GM21529 (cell line): ENCODE data around the gene PHACTR3.

Experiments
- ATAC-seq: cut with Tn5 transposase; IDR thresholded peaks from one replicate; pipeline ENCODE4 v1.9.1; 2021; ENCODE audit not compliant: unreplicated experiment

Gene PHACTR3

DNA sequence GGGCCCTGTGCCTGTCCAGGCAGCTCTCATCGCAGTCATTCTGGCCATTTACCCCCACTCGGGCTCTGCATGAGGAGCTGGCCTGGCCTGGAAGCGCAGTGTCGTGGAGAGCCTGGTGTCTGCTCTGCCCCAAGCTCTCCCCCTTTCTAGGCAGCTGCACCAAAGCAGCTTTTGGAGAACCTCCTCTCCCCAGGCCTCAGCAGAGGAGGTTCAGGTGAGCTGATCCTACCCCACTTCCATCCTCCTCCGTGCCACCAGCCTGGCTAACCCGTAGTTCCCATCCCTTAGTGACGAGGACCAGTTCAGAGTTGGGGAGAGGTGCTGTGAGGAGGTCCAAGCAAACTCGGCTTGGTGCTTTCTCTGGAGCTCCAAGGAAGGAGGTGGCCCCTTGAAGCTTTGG lies 30.5 kb upstream of the PHACTR3 start:
- no peak for ATAC-seq

DNA sequence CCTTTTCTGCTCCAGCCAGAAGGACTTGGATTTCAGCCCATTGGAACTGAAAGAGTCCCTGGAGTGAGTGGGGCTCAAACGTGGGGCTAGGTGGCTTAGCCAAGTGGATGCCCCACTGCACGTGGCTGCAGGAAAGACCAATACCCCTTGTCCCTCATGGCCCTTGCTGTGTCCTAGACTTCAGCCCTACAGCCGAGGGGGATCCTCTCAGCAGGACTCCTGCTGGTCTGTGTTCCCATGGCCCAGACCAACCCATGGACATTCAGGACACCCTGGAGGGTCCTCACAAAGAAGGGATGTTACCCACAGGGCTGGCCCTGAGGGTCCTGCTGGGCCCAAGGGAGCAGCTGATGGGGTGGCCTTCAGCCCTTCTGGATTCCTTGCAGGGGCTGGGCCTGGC lies 30.0 kb upstream of the PHACTR3 start:
- no peak for ATAC-seq

DNA sequence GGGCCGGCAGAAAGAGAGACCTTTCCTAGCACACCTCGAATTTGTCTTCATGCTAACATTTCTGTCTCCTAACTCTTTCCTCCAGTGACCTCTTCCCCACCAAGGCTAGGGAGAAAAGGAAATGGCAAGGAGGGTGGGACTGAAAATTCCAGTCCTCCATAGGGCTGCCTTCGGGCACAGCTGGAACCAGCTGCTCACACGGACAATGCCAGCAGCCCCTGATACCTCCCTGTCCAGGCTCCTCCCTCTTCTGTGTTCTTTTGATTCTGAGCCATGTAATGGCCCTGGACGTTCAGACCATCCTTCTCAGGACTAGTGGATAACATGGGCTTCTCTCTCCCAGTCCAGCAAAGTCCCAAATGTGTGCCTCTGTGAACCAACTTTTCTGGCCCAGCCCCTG lies 29.1 kb upstream of the PHACTR3 start:
- ATAC-seq, result no peak

DNA sequence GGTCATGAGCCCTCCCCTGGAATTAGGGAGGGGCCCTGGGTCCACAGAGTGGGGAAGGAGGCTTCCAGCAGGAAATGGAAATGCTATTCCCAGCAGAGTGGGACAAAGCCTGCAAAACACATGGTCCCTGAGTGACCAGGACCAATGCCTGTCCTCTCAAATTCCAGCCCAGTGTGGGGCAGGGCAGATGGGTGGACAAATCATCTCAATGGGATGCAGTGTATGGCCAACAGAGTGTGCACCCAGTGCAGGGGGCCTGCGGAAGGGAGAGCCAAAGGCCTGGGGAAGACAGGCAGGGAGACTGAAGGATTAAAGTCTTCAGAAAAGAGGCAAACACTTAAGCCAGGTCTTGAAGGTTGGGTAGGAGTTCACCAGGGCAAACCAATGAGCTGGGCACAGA lies 28.7 kb upstream of the PHACTR3 start:
- ATAC-seq, result no peak

- no peak for ATAC-seq
Measured at GRCh38 chr20:59576216-59576953, 28.0 kb upstream of the PHACTR3 start.

DNA sequence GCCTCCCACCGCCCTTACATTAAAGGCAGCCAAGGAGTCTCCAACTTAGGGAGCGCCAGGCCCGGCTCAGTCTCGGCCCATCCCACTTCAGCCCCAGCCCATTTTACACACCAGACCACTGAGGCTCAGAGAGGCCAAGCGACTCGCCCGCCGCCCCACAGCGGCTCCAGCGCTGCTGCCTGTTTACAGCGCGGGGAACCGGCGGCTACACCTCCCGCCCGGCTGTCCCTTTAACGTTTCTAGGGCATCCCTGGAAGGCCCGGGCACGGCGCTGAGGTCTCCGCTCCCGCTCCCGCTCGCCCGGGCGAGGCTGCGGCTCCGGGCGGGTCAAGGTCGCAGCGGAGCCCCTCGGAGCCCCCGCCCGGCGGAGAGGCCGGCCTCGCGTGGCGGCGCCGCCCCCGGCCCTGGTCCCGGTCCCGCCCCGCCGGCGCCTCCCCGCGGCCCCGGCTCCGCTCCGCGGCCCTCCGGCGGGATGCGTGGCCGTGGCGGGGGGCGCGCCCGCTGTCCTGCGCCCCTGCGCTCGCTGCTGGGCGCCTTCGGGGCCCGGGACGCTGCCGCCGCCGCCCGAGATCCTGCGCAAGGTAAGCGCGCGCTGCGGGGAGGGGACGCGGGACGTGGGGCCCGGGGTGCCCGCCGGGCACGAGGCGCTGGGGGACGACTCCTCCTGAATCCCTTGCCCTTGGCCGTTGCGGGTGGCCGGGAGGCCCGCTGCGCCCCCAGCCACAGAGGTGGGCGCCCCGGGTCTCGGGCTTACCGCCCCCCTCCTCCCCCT lies 27.1 kb upstream of the PHACTR3 start:
- no peak for ATAC-seq

DNA sequence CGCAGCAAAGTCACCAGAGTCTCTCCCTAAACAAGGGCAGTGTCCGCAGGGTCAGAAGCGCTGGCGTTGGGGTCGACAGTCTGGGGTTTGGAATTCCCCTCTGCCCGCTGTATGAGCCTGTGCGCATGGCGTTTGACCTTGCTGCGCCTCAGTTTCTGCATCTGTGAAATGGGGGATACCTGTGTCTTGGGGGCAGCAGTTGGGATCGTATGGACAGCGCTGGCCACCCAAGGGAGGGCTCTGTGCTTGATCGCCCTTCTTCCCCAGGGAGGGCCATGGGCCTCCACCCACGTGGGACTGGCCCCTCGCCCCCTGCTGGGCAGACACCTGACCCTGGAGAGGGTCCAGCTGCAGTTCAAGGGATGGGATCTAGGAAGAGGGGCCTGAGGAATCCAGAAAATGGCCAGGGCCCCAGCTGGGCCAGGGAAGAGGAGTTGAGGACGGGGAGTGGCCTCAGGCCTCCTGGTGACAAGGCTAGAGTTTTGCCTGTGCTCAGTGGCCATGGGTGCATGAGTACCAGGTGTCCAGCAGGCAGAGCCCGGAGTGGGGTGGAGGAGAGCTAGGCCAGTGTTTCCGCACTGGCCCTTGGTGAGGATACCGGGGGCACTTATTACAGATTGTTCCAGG lies 26.4 kb upstream of the PHACTR3 start:
- no peak for ATAC-seq

DNA sequence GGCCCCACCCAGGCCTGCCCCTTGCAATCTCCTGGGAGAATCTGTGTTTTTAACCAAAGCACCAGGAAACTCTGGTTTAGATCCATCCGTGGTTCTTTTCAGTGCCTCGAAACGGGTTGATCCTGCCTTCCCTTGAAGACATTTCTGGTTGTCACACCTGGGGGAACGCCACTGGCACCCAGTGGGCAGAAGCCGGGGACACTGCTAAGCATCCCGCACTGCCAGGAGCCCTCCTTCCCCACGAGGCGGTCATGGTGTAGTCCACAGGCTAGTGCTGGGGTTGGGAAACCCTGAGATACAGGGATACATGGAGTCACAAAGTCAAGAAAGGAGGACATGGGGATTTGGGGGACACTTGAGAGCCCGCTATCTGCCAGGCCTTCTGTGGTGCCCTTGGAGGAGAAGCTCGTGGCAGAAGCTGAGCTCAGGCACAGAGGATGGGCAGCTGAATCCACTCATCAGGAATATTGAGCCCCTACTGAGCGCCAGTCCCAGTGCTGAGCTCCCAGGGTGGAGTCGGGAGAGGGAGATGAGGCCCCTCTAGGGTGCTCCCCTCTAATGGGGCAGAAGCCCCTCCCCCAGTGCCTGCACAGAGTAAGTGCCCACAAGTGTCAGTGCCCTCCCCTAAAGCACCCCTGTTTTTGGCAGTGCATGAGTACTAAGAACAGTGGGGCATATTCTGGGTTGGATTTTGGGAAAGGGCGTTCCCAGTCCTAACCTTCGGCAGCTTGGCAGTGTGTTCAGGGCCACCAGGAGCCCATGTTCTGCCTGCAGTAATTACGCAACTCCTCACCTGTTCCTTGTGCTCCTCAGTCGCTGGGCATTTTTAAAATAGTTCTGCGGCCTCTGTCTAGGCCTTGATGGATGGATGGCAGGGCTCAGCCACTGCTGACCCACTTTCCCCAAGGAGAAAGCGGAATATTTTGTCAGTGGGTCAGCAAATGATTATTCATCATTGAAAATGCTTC lies 25.6 kb upstream of the PHACTR3 start:
- no peak for ATAC-seq

DNA sequence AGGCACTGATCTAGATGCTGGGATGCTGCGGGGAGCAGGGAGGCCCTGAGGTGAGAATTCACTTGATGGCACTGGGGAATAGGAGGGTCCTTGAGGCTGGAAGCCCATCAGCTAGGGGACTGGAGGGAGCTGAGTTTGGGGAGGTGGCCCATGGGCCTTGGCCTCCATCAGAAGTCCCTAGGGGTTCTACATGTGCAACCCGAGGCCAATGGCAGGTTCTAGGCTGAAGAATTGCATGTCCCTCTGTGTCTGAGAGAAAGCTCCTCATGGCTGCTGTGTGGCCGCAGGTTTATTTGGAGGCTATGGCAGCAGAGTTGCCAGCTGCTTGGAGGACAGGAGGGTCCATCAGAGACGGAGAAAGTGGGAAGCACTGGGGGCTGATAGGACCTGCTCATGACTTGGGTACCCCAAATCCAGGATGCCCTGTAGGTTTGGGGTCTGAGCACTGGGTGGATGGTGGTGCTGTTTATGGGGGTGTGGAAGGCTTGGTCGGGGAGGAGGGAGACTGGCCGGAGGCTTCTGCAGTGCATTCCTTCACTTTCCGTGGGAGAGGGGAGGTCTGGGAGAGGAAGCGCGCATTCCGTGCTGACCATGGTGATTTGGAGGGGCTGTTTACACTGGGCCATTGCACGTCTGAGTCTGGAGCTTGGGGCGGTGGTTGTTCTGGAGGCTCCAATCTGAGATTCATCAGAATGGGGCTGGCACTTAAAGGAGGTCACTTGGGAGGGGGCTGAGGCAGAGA lies 24.8 kb upstream of the PHACTR3 start:
- ATAC-seq, result no peak

DNA sequence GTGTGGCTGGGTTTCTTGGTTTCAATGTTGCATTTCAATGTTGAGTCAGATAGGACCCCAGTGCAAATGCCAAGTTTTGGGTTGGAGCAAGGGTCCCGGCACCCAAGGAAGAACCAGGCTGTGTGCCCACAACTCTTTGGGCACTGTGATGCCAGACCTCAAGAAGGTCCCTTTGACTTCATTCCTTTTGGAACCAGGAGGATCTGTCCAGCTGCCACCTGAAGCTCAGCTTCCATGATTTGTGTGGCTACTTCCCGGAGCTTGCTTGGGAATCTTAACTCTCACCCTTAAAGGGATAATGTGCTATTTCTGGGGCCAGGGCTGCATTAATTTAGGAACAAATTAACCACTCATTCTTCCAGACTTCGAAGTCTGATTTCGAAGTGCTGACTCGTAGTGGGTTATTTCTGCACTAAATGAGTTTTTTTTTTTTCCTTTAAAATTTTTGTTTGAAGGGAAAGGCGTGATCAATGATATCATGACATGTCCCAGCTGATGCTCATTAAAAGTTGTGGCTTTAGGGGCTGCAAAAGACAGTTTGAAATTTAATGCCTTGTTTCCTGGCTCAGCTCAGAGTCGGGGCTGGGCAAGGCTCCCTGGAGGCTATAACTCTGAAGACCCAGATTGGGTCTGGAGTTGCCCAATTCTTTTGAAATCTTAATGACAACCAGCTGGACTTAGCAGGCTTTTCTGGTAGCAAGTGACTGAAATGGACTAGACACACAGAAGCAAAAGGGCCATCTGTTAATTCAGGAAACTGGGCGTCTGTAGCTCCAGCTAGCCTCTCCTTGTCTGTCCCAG lies 24.0 kb upstream of the PHACTR3 start:
- ATAC-seq, result no peak

- ATAC-seq, result no peak
Measured at GRCh38 chr20:59580991-59581401, 23.3 kb upstream of the PHACTR3 start.

- ATAC-seq, result no peak
Measured at GRCh38 chr20:59581993-59582679, 22.2 kb upstream of the PHACTR3 start.

DNA sequence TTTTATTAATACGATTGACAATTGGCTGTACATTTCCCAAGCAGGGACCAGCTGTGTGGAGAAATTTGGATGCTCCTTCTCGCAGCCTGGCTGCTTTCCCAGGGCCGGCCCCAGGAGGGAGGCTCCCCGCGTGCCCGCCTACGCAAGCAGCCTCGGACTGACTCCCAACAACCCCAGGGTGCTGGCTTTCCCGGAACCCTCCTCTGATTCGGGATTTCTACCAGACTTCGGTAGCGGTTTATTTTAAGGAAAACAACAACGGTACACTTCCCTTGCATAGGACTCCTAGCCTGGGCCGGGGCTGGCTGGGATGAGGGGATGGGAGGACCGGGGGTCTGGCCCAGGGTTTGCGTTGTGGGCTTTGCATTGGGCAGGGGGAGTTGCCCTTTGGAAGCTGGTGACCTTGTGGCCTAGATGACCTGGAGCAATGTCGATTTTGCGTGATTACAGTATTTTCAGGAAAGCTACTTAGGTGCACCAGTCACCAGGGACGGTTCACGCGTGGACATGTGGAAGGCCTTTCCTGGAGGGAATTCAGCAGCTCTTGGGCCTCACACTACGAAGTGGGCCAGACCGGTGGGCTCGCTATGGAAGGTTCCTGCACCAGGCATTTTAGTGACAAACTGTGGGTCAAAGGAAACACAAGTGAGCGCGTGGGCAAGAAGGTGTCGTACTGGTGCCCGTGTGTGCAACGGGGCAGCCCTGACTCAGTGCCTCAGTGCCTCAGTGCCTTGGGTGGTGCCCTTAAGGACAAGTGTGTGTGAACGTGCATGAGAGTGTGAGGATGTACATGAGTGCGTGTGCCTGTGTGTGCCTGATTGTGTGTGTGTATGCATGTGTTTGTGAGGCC lies 20.7 kb upstream of the PHACTR3 start:
- ATAC-seq, result no peak

GRCh38 chr20:59584278-59584925 lies 19.9 kb upstream of the PHACTR3 start:
- ATAC-seq, result no peak

GRCh38 chr20:59585714-59586409 lies 18.5 kb upstream of the PHACTR3 start:
- no peak for ATAC-seq

GRCh38 chr20:59586613-59587012 lies 17.7 kb upstream of the PHACTR3 start:
- ATAC-seq, result no peak

DNA sequence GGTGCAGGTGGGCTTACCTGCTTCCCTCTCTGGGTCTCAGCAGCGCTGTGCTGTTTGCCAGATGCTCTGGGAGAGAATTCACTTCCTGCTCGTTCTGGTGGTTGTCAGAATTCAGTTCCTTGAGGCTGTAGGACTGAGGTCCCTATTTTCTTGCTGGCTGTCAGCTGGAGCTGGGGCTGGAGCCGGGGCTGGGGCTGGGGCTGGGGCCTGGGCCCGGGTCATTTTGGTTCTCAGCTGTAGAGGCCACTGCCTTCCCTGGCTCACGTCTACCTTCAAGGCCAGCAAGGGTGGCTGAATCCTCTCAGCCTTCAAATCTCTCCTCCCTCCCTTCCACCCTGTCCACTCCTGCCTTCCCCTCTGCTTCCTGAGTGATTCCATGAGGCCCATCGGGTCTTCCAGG lies 16.8 kb upstream of the PHACTR3 start:
- ATAC-seq, result no peak
